Keratinocyte (primary cell): ENCODE data around the gene GSK3A. TPM values are rescaled to one million over a fixed set of nuclear protein-coding genes. Genes with fewer than 3 reads are reported as not detected.

Experiments
- DNase-seq: peaks from one replicate; pipeline ENCODE4 v3.0.0-alpha.2; 2011; ENCODE audit warnings: low read depth, missing footprints, low spot score
- FAIRE-seq: peaks from 2 replicates; lab custom pipeline; 2011; peaks lifted over from hg19 to GRCh38; lab: Jason Lieb, UNC
- H2AFZ ChIP-seq: 2 replicates; pipeline ENCODE4 v1.6.0; 2012; ENCODE audit warnings: low read length, control low read depth, inconsistent platforms; ENCODE audit not compliant: control insufficient read depth
- H3K27ac ChIP-seq: 2 replicates; pipeline ENCODE4 v1.5.1; 2011; ENCODE audit warnings: low read length; ENCODE audit not compliant: control insufficient read depth, insufficient read depth
- H3K27me3 ChIP-seq: 3 replicates; pipeline ENCODE4 v1.6.0; 2011; ENCODE audit warnings: low read length; ENCODE audit not compliant: control insufficient read depth, insufficient read depth; ENCODE audit errors: extremely low read depth
- H3K36me3 ChIP-seq, 2 experiments: 2 replicates in 1 of 2; 3 replicates in 1 of 2; pipeline ENCODE4 v1.5.1; 2011; ENCODE audit warnings: low read length in 2 of 2, mild to moderate bottlenecking in 1 of 2; ENCODE audit not compliant: control insufficient read depth in 2 of 2, insufficient read depth in 2 of 2; ENCODE audit errors: extremely low read depth in 1 of 2
- H3K4me1 ChIP-seq: 3 replicates; pipeline ENCODE4 v1.5.1; 2011; ENCODE audit warnings: low read length; ENCODE audit not compliant: control insufficient read depth, insufficient read depth; ENCODE audit errors: extremely low read depth
- H3K4me2 ChIP-seq: 3 replicates; pipeline ENCODE4 v1.6.0; 2011; ENCODE audit warnings: low read depth, low read length; ENCODE audit not compliant: control insufficient read depth, insufficient read depth; ENCODE audit errors: extremely low read depth
- H3K4me3 ChIP-seq, 3 experiments: fragments of 200-600 bp in 1 of 3; sonication (generic) in 1 of 3; 2 replicates in 2 of 3; 3 replicates in 1 of 3; pipeline ENCODE4 v1.5.1; 2011 to 2016; ENCODE audit warnings: low read length in 3 of 3, mild to moderate bottlenecking in 3 of 3, control low read depth in 2 of 3, inconsistent platforms in 1 of 3, low read depth in 1 of 3, mixed read lengths in 1 of 3, mixed run types in 1 of 3, moderate library complexity in 1 of 3; ENCODE audit not compliant: control insufficient read depth in 2 of 3, insufficient read depth in 2 of 3; ENCODE audit errors: extremely low read depth in 1 of 3
- H3K79me2 ChIP-seq: 2 replicates; pipeline ENCODE4 v1.6.0; 2012; ENCODE audit warnings: low read length; ENCODE audit not compliant: control insufficient read depth, insufficient read depth
- H3K9ac ChIP-seq: 3 replicates; pipeline ENCODE4 v1.6.0; 2011; ENCODE audit warnings: low read length; ENCODE audit not compliant: control insufficient read depth, insufficient read depth; ENCODE audit errors: extremely low read depth
- H3K9me1 ChIP-seq: 3 replicates; pipeline ENCODE4 v1.6.0; 2011; ENCODE audit warnings: low read length; ENCODE audit not compliant: control insufficient read depth, insufficient read depth; ENCODE audit errors: extremely low read depth
- H3K9me3 ChIP-seq: 2 replicates; pipeline ENCODE4 v1.5.1; 2012; ENCODE audit warnings: low read depth, low read length; ENCODE audit not compliant: control insufficient read depth
- H4K20me1 ChIP-seq: 3 replicates; pipeline ENCODE4 v1.6.0; 2011; ENCODE audit warnings: low read length; ENCODE audit not compliant: control insufficient read depth, insufficient read depth; ENCODE audit errors: extremely low read depth
- CTCF ChIP-seq, 3 experiments: IDR thresholded peaks in 1 of 3; conservative IDR thresholded peaks in 1 of 3; optimal IDR thresholded peaks in 1 of 3; 2 replicates in 2 of 3; 3 replicates in 1 of 3; pipeline versions ENCODE3 to v1.5.1; 2011; ENCODE audit warnings: low read length in 3 of 3, mild to moderate bottlenecking in 3 of 3, moderate library complexity in 2 of 3, control low read depth in 1 of 3, inconsistent platforms in 1 of 3; ENCODE audit not compliant: insufficient read depth in 2 of 3; ENCODE audit errors: extremely low read depth in 1 of 3
- EZH2 ChIP-seq: IDR thresholded peaks from one replicate; pipeline ENCODE4 v1.6.1; 2012; ENCODE audit warnings: inconsistent platforms, mild to moderate bottlenecking, low read length, moderate library complexity
- dilution Hi-C: fragments of 300-500 bp; cut with MboI; formaldehyde crosslinking; loops from one replicate; pipeline ENCODE4 v1.7.0; 2020; ENCODE audit warnings: low sequenced_read_pairs; ENCODE audit not compliant: extremely low pct_ligation_motif_present
- polyA plus RNA-seq, 5 experiments: library from polyadenylated mRNA; depleted of rRNA in 3 of 5; stranded (reverse) in 3 of 5; stranded (forward) in 1 of 5; unstranded in 1 of 5; fragments of >200 nt; gene quantifications; 1 replicate in 1 of 5; 2 replicates in 3 of 5; 3 replicates in 1 of 5; pipeline versions ENCODE4 v1.2.1 to v1.2.3, GENCODE V29; 2011 to 2012; ENCODE audit warnings: missing spikeins in 2 of 5, low read depth in 1 of 5, low replicate concordance in 1 of 5

Gene GSK3A
- polyA plus RNA-seq, 1 donor (not counting 4 experiments of a cell fraction or from before 2014, with no cell fraction given) = 36.9 TPM

GRCh38 chr19:42212886-42213285 is 29.5 kb downstream of the GSK3A start:
- Histone ChIP-seq H3K36me3 (peaks cover 26 to 31% of the 10 kb centered on the region in 2 experiments), H3K79me2 (peaks cover 62% of the 10 kb centered on the region), H2AFZ (no peak overlapping the region), H3K27ac (no peak overlapping the region), H3K27me3 (no peaks in the 10 kb centered on the region), H3K9me3 (no peaks in the 10 kb centered on the region), H3K9ac (no peak overlapping the region), H3K9me1 (peaks cover 3% of the 10 kb centered on the region), H3K4me1 (peaks cover 24% of the 10 kb centered on the region), H3K4me3 (no peak overlapping the region), H3K4me2 (no peak overlapping the region), H4K20me1 (peaks cover 6% of the 10 kb centered on the region)
- FAIRE-seq (no peak), DNase-seq (no peak)
- TF ChIP-seq CTCF (optimal IDR thresholded peaks at IDR 0.05 in 1 of 3, IDR thresholded peaks at IDR 0.05 in 1 of 3, conservative IDR thresholded peaks at IDR 0.05 in 1 of 3; ENCODE audit: extremely low read depth in 1 of 3, insufficient read depth in 2 of 3, low read length in 3 of 3) (no peak), EZH2 (no peak)
- dilution Hi-C loops = no loop called here

- Histone ChIP-seq H3K4me2 (no peak overlapping the region), H3K27me3 (no peaks in the 10 kb centered on the region), H4K20me1 (no peaks in the 10 kb centered on the region), H3K9ac (no peak overlapping the region), H3K36me3 (peaks cover 23 to 42% of the 10 kb centered on the region in 2 experiments), H3K9me3 (no peaks in the 10 kb centered on the region), H3K9me1 (peaks cover 11% of the 10 kb centered on the region), H3K4me3 (no peak overlapping the region), H2AFZ (no peak overlapping the region), H3K4me1 (peaks cover 31% of the 10 kb centered on the region), H3K79me2 (peaks cover 45% of the 10 kb centered on the region), H3K27ac (no peak overlapping the region)
- TF ChIP-seq CTCF (optimal IDR thresholded peaks at IDR 0.05 in 1 of 3, IDR thresholded peaks at IDR 0.05 in 1 of 3, conservative IDR thresholded peaks at IDR 0.05 in 1 of 3; ENCODE audit: extremely low read depth in 1 of 3, insufficient read depth in 2 of 3, low read length in 3 of 3) (no peak), EZH2 (no peak)
- no peak for DNase-seq
- FAIRE-seq = peak; percentile 71
- dilution Hi-C loops = no loop called here
Measured at GRCh38 chr19:42208612-42209011, 33.8 kb downstream of the GSK3A start.
